Measurements from ENCODE around the gene HIPK3. TPM values are rescaled to one million over a fixed set of nuclear protein-coding genes. Genes with fewer than 3 reads are reported as not detected.
"Not testable (repeated sequence)": the region's sequence is repeated elsewhere in the genome, so short reads cannot be mapped to it uniquely, and the experiment has no call there.

Gene HIPK3
- total RNA-seq, 1 experiment from 2014 or later, result 18.9 TPM

DNA sequence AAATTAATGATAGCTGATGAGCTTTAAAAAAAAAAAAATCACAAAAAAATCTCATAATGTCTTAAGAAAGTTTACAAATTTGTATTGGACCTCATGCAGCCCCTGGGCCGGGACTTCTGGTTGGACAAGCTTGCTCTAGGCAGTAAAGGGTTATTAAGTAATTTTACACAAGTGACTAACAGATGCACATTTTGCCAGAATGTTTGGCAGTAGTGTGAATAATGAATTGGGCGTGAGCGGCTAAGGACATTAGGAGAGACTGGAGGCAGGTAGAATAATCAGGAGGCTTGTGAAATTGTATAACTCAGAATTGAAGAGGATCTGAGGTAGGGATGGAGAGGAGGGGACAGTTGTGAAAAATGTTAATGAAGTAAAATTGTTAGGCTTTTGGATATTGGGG is 77.4 kb downstream of the HIPK3 start:
- DNase-seq, result no peak
- Histone ChIP-seq H3K4me3 (ENCODE audit: insufficient read depth, low read depth, low read length) (no peak overlapping the region), H3K36me3 (replicated peaks; ENCODE audit: control insufficient read depth, insufficient read depth, low read length) (no peaks in the 10 kb centered on the region)

DNA sequence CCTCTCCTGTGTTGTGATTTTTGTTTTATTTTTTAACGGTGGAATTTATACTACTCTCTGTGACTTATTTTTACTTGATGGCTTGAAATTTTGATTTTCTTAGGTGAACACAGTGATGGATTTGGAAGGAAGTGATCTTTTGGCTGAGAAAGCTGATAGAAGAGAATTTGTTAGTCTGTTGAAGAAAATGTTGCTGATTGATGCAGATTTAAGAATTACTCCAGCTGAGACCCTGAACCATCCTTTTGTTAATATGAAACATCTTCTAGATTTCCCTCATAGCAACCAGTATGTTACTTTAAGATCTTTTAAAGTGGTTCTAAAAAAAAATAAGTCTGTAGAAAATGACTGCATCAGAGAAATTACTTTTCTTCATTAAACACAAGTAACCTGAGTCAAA is 82.1 kb downstream of the HIPK3 start:
- Histone ChIP-seq H3K4me3 (ENCODE audit: insufficient read depth, low read depth, low read length) (no peak overlapping the region), H3K36me3 (replicated peaks; ENCODE audit: control insufficient read depth, insufficient read depth, low read length) (peaks cover 2% of the 10 kb centered on the region; the same call in 1 of the 2 replicates), H3K27me3 (ENCODE audit: control insufficient read depth, insufficient read depth, low read length) (no peaks in the 10 kb centered on the region)
- DNase-seq, result no peak

More for the DNA sequence above, 77.4 kb downstream of the HIPK3 start:
- no peaks in the 10 kb centered on the region for H3K27me3 ChIP-seq (ENCODE audit: control insufficient read depth, insufficient read depth, low read length)

GRCh38 chr11:33344611-33345010 is 87.4 kb downstream of the HIPK3 start:
- peaks cover 5% of the 10 kb centered on the region for H3K36me3 ChIP-seq (replicated peaks; ENCODE audit: control insufficient read depth, insufficient read depth, low read length)
- H3K27me3 ChIP-seq (ENCODE audit: control insufficient read depth, insufficient read depth, low read length), result no peaks in the 10 kb centered on the region
- no peak overlapping the region for H3K4me3 ChIP-seq (ENCODE audit: insufficient read depth, low read depth, low read length)
- no peak for DNase-seq

DNA sequence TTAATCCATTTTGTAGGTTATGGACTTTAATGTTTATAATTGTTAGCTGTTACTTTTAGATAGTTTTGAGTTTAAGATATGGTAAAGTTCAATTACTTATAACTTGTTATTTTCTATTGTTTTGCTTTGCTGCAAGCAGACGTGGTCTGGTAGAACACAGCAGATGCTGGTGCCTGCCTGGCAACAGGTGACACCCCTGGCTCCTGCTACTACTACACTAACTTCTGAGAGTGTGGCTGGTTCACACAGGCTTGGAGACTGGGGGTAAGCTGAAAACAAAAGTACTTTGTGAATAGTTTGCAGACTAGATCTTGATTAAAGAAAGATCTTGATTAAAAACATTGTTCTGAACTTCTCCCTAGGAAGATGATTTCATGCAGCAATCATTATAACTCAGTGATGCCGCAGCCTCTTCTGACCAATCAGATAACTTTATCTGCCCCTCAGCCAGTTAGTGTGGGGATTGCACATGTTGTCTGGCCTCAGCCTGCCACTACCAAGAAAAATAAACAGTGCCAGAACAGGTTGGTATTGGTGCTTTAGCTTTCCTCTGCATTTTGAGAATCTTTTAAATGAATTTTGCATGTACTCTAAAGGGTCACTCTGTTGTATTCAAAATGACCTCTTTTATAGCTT is 90.4 kb downstream of the HIPK3 start:
- H3K4me3 ChIP-seq (ENCODE audit: insufficient read depth, low read depth, low read length), result no peak overlapping the region
- no peak for DNase-seq
- peaks cover 11% of the 10 kb centered on the region for H3K36me3 ChIP-seq (replicated peaks; ENCODE audit: control insufficient read depth, insufficient read depth, low read length)
- no peaks in the 10 kb centered on the region for H3K27me3 ChIP-seq (ENCODE audit: control insufficient read depth, insufficient read depth, low read length)

DNA sequence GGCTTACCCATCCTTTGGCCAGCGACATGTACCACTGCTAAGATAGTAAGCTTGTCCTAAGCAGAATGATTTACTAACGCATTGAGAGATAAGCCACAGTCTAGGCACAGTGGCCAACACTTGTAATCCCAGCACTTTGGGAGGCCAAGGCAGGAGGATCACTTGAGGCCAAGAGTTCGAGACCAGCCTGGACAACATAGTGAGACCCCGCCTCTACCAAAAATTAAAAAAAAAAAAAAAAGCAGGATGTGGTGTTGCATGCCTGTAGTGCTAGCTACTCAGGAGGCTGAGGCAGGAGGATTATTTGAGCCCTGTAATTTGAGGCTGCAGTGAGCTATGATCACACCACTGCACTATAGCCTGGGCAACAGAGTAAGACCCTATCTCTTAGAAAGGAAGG is 93.1 kb downstream of the HIPK3 start:
- Histone ChIP-seq H3K4me3 (ENCODE audit: insufficient read depth, low read depth, low read length) (no peak overlapping the region), H3K36me3 (replicated peaks; ENCODE audit: control insufficient read depth, insufficient read depth, low read length) (peaks cover 13% of the 10 kb centered on the region), H3K27me3 (ENCODE audit: control insufficient read depth, insufficient read depth, low read length) (no peaks in the 10 kb centered on the region)
- no peak for DNase-seq

DNA sequence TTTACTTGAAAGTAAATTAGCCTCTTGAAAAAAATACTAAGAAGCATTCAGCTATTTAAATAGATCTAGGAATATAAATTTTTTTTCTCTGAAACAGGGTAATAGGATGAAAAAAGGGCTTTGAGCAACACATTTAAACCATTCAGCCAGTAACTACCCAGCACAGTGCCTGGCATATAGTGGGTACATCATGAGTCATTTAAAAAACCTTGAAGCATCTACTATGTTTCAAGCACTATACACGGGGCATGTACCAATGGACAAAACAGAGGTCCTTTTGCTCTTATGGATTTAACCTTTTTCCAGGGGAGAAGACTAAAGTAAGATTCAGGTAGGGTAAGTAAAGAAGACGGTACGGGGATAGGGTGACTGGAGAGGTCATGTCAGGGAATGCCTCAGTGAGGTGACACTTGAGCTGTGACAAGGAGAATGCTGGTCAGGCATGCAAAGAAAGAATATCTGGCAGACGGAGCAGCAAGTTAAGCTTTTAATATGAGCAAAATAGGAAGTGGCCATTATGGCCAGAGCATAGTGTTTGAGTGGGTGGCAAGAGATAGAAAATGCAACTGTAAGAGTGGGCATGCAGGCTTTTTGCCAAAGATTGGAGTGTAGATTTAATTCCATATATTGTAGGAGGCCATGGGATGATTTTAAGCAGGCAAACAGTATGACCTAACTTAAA is 101.1 kb downstream of the HIPK3 start:
- Histone ChIP-seq H3K4me3 (ENCODE audit: insufficient read depth, low read depth, low read length) (no peak overlapping the region), H3K36me3 (replicated peaks; ENCODE audit: control insufficient read depth, insufficient read depth, low read length) (peaks cover 2% of the 10 kb centered on the region), H3K27me3 (ENCODE audit: control insufficient read depth, insufficient read depth, low read length) (no peaks in the 10 kb centered on the region)
- DNase-seq, result no peak

DNA sequence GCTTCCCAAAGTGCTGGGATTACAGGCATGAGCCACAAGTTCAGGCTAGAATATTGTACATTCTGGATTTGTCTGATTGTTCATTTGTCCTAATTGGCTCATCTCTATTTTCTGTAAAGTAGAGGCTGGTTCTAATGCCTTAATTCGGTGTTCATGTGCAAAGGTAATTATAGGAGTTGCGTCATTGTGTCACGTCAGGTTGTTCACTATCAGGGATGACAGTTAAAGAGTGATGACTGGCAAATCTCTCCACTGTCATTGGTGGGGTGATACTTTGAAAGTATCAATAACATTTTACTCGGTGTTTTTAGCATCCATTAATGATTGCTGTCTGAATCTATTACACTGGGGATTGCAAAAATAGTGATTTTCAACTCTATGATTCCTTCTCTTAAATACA is 103.5 kb downstream of the HIPK3 start:
- Histone ChIP-seq H3K36me3 (replicated peaks; ENCODE audit: control insufficient read depth, insufficient read depth, low read length) (no peaks in the 10 kb centered on the region), H3K27me3 (ENCODE audit: control insufficient read depth, insufficient read depth, low read length) (no peaks in the 10 kb centered on the region), H3K4me3 (ENCODE audit: insufficient read depth, low read depth, low read length) (no peak overlapping the region)
- no peak for DNase-seq

DNA sequence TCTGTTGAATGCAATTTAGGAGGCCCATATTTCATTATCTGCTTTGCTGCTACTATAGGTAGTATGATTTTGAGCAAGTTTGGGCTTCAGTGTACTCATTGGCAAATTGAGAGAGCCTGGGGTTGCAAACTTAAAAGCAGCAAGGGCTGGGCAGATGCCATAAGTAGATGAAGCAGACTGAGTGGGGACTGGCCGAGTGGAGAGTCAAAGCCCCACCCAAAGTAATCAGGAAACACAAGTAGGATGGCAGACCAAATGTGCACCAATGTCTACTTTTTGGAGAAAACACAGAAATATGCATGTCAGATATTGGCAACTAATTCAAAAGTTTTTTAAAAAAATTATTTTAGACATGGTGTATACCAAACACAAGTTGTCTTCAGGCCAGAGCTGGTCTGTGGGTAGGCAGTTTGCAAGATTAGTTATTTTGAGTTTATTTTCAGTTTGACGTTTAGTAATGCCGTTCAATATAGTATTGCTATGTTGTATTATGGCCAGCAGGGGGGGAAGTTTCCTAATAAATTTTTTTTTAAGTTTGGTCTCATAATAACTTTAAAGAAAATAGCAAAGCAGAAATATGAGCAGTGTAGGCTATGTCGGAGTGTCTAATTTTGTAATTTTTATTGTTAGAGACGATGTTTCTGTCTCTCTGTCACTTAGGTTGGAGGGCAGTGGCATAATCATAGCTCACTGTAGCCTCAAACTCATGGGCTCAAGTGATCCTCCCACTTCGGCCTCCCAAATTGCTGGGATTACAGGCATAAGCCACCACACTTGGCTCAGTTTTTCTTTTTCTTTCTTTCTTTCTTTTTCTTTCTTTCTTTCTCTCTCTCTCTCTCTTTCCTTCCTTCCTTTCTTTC is 105.1 kb downstream of the HIPK3 start:
- no peak overlapping the region for H3K4me3 ChIP-seq (ENCODE audit: insufficient read depth, low read depth, low read length)
- no peak for DNase-seq
- no peaks in the 10 kb centered on the region for H3K27me3 ChIP-seq (ENCODE audit: control insufficient read depth, insufficient read depth, low read length)
- no peaks in the 10 kb centered on the region for H3K36me3 ChIP-seq (replicated peaks; ENCODE audit: control insufficient read depth, insufficient read depth, low read length)

- no peak for DNase-seq
- Histone ChIP-seq H3K27me3 (ENCODE audit: control insufficient read depth, insufficient read depth, low read length) (no peaks in the 10 kb centered on the region), H3K36me3 (replicated peaks; ENCODE audit: control insufficient read depth, insufficient read depth, low read length) (no peaks in the 10 kb centered on the region), H3K4me3 (ENCODE audit: insufficient read depth, low read depth, low read length) (no peak overlapping the region)
These were observed 109.7 kb downstream of the HIPK3 start for GRCh38 chr11:33366918-33367317.

DNA sequence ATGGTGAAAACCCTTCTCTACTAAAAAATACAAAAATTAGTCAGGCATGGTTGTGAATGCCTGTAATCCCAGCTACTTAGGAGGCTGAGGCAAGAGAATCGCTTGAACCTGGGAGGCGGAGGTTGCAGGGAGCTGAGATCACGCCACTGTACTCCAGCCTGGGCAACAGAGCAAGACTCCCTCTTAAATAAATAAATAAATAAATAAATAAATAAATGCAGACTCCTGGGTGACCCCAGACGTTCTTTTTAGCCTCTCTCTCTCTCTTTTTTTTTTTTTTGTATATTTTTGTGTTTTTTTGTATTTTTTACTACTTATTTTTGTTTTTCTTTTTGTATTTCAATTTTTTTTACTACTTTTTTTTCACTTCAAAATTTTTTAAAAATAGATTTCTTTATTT is 111.3 kb downstream of the HIPK3 start:
- H3K36me3 ChIP-seq (replicated peaks; ENCODE audit: control insufficient read depth, insufficient read depth, low read length); H3K27me3 ChIP-seq (ENCODE audit: control insufficient read depth, insufficient read depth, low read length); DNase-seq; H3K4me3 ChIP-seq (ENCODE audit: insufficient read depth, low read depth, low read length): not testable (repeated sequence)

- no peak for DNase-seq
- Histone ChIP-seq H3K27me3 (ENCODE audit: control insufficient read depth, insufficient read depth, low read length) (no peaks in the 10 kb centered on the region), H3K4me3 (ENCODE audit: insufficient read depth, low read depth, low read length) (no peak overlapping the region), H3K36me3 (replicated peaks; ENCODE audit: control insufficient read depth, insufficient read depth, low read length) (no peaks in the 10 kb centered on the region)
These were observed 111.8 kb downstream of the HIPK3 start for GRCh38 chr11:33368931-33369330.

DNA sequence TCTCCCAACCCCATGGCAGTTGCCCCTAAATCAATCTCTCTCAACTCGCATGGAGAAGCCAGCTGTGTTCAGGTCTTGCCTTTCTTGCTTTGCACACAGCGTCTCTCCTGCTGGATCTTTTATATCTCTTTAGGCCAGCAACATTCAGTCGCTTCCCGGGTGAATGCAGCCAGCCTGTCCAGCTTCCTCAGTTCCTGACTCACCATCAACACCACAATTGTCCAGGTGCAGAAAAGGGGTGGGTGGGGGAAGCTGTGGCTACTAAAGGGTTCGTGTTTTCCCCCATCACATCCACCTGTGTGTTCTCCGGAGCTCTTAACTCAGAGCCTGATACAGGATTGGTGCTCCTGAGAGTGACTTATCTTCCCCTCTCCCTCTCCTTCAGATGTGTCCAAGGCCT is 116.5 kb downstream of the HIPK3 start:
- DNase-seq, result no peak
- H3K36me3 ChIP-seq (replicated peaks; ENCODE audit: control insufficient read depth, insufficient read depth, low read length), result no peaks in the 10 kb centered on the region
- H3K4me3 ChIP-seq (ENCODE audit: insufficient read depth, low read depth, low read length), result no peak overlapping the region
- H3K27me3 ChIP-seq (ENCODE audit: control insufficient read depth, insufficient read depth, low read length), result peaks cover 28% of the 10 kb centered on the region

GRCh38 chr11:33375236-33375635 is 118.1 kb downstream of the HIPK3 start:
- Histone ChIP-seq H3K4me3 (ENCODE audit: insufficient read depth, low read depth, low read length) (peak overlapping the region; percentile 53), H3K27me3 (ENCODE audit: control insufficient read depth, insufficient read depth, low read length) (peaks cover 31% of the 10 kb centered on the region), H3K36me3 (replicated peaks; ENCODE audit: control insufficient read depth, insufficient read depth, low read length) (no peaks in the 10 kb centered on the region)
- DNase-seq, result no peak

DNA sequence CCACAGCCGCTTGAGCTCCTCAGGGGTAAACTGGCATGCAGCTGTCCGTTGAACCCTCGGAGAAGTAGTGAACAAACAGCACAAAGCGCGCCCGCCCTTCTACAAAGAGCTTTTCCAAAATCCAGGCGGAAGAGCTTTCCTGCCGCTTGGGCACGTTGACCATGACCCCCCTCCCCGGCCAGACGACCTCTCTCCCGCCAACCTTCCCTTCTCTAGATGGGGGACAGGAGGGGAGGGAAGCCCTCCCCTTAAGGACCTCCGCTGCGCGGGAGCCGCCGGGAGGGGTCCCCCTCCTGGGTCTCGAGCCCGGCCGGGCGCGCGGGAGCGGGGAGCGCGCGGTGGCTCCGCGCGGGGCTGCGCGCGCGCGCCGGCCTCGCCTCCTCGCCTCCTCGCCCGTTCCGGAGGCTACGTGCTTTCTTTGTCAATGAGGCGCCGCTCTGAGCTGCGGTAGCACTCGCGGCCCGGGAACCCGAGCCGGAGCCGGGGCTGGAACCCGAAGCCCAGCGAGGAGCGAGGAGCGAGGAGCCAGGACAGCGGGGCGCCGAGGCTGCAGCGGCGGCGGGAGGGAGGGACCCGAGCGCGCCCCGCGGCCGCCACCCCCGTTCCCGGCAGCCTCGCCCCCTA is 118.6 kb downstream of the HIPK3 start, which contains the start of gene KIAA1549L:
TSS of gene KIAA1549L (plus strand) at position 421 of the 624 bp plus-strand sequence.
- H3K36me3 ChIP-seq (replicated peaks; ENCODE audit: control insufficient read depth, insufficient read depth, low read length), result no peaks in the 10 kb centered on the region
- H3K4me3 ChIP-seq (ENCODE audit: insufficient read depth, low read depth, low read length), result peak within 1 kb of the TSS; percentile 53
- peaks cover 31% of the 10 kb centered on the region for H3K27me3 ChIP-seq (ENCODE audit: control insufficient read depth, insufficient read depth, low read length)
- peak; percentile 83 for DNase-seq

Data from H7 (cell line).